Measurements from ENCODE around the gene SLC2A3.
"Not testable (repeated sequence)": the region's sequence is repeated elsewhere in the genome, so short reads cannot be mapped to it uniquely, and the experiment has no call there.

SLC2A3 gene

DNA sequence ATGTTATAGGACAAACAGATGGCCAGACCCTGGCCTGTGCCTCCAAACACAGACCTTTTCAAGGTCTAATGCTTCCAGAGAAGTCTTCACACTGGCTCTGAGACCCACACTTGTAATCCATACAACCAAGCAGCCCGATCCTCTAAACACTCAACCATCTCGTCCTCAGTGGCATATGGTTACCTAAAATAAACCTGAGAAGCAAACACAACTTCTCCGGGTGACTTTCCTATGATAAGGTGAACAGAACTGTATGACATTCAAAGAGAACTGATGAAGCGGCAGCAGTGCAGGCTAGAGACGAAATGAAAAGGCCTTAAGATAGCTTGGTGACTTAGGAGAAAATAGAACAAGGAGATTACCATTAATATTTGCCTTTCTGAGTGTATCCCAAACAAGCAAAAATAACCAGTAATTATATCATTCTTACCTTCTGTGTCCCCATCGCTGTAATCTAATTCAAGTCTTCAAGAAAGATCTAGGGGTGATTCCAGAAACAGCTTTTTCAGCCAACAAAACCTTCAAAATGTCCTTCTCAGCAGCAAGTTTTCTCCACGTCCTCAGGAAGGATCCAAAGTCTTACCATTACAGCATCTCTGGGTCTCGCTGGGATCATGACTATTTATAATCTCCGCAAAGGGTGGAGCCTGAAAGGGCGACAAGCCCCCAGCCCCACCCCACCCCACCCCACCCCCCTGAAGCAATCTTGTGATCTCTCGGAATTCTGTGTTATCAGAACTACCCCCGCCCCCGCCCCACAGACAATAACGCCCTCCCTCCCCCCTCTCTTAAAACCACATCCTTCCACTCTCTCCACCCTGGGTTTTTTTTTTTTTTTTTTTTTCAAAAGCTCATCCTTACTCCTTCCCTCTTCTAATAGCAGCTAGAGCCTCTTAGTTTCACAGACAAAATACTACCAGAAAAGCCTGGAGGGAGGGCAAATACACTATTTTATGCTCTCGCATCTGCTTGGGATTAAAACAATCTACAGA is at the start of gene SLC2A3:
TSS of gene SLC2A3 (minus strand) at position 598 of the 992 bp plus-strand sequence. CDS start at position 445, 153 bp downstream.
- DNase-seq (ENCODE audit: low read depth), result peak; percentile 88

DNA sequence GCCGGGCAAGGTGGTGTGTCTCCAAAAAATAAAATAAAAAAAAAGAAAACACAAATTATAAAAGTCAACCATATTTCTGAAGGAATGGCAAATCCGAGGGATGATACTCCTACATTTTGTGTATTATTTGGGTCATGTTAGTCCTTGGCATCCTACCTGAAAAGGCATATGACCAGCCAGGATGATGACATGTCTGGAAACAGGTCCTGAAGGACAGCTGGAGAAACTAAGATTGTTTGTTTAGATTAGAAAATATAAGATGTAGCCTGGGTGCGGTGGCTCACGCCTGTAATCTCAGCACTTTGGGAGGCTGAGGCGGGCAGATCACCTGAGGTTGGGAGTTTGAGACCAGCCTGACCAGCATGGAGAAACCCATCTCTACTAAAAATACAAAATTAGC is 48.9 kb upstream of the SLC2A3 start:
- DNase-seq (ENCODE audit: low read depth), result no peak

DNA sequence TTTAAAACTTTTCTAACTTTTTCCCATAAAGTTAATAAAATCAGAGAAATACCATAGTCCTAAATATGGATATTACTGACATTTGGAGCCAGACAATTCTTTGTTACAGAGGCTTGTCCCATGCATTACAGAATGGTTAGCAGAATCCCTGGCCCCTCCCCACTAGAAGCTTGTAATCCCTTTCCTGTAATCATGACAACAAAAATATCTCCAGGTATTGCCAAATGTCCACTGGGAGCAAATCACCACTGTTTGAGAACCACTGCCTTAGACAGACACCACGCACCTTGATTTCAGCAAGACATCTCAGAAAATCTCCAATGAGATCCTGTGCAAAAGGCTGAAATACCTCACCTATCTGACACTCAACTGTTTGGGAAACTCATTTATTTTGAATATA is 47.5 kb upstream of the SLC2A3 start:
- DNase-seq (ENCODE audit: low read depth), result not testable (repeated sequence)

DNA sequence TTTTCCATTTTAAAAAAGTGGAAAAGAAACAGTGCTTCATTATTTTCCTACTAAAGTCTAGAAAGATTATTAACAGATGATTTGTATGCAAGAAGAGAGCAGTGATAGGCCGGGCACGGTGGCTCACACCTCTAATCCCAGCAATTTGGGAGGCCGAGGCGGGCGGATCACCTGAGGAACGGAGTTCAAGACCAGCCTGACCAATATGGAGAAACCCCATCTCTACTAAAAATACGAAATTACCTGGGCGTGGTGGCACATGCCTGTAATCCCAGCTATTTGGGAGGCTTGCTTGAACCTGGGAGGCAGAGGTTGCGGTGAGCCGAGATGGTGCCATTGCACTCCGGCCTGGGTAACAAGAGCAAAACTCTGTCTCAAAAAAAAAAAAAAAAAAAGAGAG is 47.0 kb upstream of the SLC2A3 start:
- DNase-seq (ENCODE audit: low read depth), result not testable (repeated sequence)

DNA sequence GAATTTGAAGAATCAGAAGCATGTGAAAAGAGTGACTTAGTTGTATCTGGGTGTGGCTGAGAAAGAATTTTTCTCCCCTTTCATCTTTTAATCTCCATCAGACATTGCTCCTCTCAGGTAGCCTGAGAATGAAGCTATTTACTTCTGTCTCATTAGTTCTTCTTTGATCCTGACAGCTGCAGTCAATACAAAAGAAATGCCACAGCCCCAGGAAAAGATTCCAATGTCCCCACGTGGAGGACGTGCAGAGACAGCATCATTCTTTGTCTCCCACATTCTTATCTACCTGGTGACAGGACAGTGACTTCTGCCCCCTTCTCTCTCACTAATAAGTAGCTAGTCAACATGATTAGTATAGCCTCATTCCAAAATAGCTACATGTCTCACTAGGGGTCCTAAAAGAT is 46.3 kb upstream of the SLC2A3 start:
- DNase-seq (ENCODE audit: low read depth), result not testable (repeated sequence)

DNA sequence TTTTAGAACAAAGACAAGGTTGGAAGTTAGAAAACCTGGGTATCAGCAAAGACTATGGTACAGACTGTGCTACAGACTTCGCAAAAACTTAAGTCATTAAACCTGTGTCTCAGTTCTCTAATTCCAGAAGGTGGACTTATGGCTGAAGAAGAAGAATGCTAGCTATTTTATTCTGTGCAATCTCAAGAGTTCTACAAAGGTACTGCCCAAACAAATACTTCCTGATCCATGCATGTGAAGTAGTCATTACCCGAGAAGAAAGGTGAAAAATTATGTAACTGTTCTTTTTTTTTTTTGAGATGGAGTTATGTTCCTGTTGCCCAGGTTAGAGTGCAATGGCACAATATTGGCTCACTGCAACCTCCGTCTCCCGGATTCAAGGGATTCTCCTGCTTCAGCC is 45.5 kb upstream of the SLC2A3 start:
- DNase-seq (ENCODE audit: low read depth), result no peak

DNA sequence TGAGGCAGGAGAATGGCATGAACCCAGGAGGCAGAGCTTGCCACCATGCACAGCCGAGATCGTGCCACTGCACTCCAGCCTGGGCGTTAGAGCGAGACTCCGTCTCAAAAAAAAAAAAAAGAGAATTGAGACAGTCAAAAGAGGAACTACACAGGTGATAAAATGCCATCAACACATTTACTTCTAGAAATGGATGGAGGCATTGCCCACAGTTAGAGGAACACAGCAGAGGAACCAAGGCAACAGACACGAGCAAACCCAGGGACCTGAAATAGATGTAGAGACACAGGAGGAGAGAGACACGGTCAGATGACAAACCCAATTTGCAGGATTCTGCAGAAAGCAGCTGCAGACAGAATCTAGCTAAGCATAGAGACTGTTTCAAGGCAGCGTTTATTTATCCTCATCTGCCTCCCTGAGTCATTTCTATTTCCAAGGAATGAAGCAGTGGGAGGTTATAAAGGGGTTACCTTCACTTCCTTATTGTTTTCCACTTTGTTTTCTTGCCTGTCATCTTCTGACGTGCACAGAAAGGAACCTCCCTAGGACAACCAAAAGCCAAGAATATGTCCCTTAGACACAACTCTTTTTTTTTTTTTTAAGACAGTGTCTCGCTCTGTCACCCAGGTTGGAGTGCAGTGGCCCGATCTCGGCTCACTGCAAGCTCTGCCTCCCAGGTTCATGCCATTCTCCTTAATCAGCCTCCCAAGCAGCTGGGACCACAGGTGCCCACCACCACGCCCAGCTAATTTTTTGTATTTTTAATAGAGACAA is 41.6 kb upstream of the SLC2A3 start:
- DNase-seq (ENCODE audit: low read depth), result not testable (repeated sequence)

DNA sequence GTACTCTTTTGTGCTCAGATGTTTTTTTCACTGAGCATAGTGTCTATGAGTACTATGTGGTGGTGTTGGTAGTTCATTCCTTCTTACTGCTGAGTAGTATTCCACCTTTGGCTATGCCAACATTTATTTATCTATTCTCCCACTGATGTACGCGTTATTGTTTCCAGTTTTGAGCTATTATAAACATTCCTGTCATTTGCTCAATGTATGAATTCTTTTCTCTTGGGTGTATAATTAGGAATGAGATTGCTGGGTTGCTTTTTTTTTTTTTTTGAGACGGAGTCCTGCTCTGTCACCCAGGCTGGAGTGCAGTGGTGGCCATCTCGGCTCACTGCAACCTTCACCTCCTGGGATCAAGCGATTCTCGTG is 37.5 kb upstream of the SLC2A3 start:
- DNase-seq (ENCODE audit: low read depth), result no peak

DNA sequence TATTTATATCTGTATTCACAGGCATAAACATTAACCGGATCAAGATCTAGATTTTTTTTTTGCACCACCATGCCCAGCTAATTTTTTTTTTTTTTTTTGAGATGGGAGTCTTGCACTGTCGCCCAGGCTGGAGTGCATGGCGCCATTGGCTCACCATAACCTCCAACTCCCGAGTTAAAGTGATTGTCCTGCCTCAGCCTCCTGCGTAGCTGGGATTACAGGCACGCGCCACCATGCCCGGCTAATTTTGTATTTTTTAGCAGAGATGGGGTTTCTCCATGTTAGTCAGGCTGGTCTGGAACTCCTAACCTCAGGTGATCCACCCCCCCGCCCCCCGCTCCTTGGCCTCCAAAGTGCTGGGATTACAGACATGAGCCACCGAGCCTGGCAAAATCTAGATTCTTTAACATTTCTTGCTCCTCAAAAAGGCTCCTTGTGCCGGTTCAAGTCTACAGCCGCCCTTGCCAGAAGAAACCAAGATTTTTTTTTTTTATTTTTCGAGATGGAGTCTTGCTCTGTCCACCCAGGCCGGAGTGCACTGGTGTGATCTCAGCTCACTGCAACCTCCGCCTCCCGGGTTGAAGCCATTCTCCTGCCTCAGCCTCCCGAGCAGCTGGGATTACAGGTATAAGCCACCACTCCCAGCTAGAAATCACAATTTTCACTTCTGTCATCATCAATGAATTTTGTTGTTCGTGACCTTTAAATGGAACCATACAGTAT is 36.9 kb upstream of the SLC2A3 start:
- DNase-seq (ENCODE audit: low read depth), result no peak

DNA sequence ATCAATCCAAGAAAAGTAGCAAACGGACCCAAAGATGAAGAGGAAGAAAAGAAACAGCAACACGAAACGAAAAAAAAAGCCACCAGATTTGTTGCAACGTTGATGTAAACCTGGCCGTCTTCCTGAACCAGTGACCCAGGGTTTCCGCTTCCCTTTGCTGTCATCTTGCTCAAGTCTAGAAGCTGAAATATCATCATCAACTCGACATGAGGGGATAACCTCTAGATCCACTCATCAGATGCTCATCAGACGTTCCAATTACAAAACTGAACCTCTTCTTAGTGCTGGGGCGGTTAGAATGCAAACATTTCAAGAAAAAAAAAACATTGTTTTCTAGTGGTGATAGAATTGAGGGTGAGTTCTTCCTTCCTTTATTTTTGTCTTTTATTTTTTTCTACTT is 36.3 kb upstream of the SLC2A3 start:
- DNase-seq (ENCODE audit: low read depth), result not testable (repeated sequence)

DNA sequence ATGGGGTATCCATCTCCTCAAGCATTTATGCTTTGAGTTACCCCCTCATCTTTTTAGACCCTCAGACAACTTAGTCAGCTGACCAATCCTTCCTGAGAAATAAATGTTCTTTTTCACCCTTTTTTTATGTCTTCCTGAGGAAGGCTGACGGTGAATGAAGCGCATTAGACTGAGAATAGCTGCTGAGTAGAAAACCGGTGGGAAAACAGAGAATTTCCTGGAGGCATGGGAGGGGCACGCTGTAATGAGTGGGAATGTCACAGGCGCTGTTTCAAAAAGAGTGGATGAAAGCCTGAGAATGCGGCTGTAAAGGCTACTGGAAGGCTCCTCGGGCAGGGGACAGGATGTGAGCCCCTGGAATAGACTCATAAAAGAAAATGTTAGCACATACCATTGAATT is 35.8 kb upstream of the SLC2A3 start:
- not testable (repeated sequence) for DNase-seq (ENCODE audit: low read depth)

DNA sequence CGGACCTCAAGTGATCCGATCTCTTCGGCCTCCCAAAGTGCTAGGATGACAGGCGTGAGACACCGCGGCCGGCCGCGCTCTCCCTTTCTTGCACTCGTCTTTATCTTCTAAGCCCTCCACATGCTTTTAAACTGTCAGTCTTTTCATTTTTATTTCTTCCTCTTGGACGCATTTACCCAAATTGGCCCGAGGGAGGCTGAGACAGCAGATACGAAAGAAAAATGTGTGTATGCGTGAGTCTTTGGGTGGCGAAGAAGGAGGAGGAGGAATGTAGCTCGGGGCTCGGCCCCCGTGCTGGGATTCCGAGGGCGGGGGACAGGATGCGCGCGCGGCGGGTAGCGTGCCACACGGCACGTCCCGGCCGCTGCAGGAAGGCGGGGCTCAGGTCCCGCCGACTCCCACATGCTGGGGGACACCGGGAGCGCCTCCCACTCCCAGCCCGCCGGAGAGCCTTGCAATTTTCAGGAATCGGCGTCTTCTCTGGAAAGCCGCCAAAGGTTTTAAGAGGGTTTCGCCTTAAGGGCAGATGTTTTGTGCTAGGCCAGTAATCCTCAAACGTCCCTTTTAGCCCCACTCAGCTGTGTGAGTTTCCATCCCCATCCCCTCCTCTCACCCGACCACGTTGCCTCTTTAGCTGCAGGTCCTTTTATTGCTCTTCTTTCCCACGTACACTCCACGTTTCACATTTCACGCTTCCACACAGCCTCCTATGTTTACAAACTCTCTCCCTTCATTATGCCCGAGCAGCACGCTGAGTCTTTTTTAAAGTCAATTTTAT is 34.7 kb upstream of the SLC2A3 start:
- peak; percentile 92 for DNase-seq (ENCODE audit: low read depth)

DNA sequence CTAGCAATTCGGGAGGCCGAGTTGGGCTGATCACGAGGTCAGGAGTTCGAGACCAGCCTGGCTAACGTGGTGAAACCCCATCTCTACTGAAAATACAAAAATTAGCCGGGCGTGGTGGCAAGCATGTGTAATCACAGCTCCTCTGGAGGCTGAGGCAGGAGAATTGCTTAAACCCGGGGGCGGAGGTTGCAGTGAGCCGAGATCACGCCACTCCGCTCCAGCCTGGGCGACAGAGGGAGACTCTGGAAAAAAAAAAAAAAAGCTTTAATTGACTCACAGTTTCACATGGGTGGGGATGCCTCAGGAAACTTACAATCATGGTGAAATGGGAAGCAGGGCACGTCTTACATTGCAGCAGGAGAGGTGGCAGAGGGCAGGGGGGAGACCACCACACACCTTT is 30.6 kb upstream of the SLC2A3 start:
- no peak for DNase-seq (ENCODE audit: low read depth)

DNA sequence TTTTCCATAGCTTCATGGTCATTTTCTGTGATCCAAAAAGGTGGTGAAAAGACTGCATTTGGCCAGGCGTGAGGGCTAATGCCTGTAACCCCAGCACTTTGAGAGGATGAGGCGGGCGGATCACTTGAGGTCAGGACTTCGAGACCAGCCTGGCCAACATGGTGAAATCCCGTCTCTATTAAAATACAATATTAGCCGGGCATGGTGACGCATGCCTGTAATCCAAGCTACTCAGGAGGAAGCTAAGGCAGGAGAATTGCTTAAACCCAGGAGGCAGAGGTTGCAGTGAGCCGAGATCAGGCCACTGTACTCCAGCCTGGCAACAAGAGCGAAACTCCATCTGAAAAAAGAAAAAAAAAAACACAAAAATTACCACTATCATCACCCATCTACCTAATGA is 28.7 kb upstream of the SLC2A3 start:
- not testable (repeated sequence) for DNase-seq (ENCODE audit: low read depth)

DNA sequence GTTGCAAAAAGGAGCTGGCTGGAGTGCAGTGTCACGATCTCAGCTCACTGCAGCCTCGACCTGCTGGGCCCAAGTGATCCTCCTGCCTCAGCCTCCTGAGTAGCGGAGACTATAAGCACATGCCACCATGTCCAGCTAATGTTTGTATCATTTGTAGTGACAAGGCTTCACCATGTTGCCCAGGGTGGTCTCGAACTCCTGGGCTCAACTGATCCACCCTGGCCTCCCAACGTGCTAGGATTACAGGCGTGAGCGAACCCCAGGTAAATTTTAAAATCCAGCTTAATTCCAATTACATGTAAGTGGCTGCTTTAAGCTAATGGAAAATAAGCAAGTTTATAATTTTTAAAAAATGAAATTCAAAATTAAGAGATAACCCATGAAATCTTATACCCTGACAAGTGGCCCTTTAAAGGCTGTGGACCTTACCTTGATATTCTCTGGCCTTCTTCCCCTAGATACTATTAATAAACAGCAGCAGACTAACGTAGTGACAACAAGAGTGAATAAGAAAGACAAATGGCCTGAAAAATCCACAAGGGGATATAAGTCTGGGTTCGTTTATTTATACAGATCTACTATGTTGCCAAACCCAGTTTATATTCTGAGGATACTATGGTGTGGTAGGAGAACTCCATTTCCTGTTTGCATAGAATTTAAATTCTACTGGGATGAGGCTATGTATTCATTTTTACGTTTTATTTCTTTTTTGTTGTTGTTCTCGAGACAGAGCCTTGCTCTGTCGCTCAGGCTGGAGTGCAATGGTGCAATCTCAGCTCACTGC is 25.6 kb upstream of the SLC2A3 start:
- no peak for DNase-seq (ENCODE audit: low read depth)

DNA sequence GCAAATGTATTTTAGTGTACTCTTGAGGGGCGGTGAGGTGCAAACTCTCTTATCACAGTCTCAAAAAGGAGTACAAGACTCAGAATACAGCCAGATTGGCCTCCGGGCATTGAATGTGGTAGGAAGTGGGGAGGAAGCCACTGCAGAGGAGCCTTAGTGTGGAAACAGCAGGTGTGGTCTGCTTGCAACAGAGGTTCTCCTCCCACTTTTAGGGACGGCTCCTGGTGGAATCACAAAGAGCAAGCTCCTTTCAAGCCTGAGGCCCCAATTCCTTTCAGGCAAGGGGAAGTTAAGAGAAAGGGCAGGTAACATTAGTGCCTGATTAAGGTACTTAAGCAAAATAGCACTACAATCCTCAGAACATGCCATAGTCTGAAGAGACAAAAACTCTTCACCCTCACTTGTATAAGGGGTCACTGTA is 23.7 kb upstream of the SLC2A3 start:
- no peak for DNase-seq (ENCODE audit: low read depth)

DNA sequence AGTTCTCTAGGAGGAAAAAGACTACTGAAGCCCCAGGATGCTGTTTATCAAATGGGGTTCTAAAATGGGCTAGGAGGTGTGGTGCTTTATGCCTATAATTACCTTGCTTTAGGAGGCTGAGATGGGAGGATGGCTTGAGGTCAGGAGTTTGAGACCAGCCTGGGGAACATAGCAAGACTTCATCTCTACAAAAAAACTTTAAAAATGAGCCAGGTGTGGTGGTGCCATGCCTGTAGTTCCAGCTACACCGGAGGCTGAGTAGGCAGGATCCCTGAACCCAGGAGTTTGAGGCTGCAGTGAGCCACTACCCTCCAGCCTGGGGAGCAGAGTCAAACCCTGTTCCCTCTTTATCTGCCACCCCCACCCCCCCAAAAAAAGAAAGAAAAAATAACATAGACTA is 23.3 kb upstream of the SLC2A3 start:
- DNase-seq (ENCODE audit: low read depth), result no peak

DNA sequence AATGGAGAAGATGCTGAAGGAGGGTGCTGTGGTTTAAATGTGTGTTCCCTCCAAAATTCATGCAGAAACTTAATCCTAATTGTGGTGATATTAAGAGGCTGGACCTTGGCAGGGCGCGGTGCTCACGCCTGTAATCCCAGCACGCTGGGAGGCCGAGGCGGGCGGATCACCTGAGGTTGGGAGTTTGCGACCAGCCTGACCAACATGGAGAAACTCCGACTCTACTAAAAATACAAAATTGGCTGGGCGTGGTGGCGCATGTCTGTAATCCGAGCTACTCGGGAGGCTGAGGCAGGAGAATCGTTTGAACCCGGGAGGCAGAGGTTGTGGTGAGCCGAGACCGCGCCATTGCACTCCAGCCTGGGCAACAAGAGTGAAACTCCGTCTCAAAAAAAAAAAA is 18.9 kb upstream of the SLC2A3 start:
- DNase-seq (ENCODE audit: low read depth), result not testable (repeated sequence)

DNA sequence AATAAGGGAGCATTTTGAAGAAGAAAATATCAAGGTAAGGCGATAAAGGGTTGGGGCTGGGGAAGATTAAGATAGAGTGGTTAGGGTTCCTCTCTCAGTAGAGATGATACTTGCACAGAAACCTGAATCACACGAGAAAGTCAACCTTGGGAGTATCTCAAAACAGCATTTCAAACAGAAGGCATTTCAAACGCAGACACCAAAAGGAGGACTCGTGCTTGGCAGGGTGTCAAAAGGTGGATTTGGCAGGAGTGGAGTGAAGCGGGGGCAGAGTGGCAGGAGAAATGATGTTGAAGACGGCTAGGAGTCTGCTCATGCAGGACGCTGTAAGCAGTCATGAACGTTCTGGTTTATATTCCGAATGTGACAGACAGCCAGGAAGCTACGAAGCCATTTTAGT is 18.4 kb upstream of the SLC2A3 start:
- DNase-seq (ENCODE audit: low read depth), result not testable (repeated sequence)

DNA sequence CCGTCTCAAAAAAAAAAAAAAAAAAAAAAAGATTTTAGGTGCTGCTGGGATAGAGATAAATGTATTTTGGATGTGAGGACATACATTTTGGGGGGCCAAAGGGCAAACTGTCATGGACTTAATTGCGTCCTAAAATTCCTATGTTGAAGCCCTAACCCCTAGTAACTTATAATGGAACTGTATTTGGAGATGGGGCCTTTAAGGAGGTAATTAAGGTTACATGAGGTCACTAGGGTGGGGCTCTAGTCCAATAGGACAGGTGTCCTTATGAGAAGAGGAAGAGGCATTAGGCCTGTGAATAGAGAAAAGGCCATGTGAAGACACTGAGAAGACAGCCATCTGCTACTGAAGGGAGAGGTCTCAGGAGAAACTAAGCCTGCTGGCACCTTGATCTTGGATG is 17.9 kb upstream of the SLC2A3 start:
- not testable (repeated sequence) for DNase-seq (ENCODE audit: low read depth)

DNA sequence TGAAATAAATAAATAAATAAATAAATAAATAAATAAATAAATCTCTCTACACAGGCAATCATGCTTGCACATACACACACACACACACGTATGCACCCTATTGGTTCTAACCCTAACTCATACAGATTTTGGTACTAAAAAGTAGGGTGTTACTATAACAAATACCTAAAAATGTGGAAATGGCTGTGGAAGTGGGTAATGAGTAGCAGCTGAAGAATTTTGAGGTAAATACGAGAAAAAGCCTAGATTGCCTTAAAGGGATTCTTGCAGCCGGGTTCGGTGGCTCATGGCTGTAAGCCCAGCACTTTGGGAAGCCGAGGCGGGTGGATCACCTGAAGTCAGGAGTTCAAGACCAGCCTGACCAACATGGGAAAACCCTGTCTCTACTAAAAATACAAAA is 15.7 kb upstream of the SLC2A3 start:
- DNase-seq (ENCODE audit: low read depth), result no peak

Data from HS-5 (cell line).